Psoas muscle (tissue), 8 donors: Measurements from ENCODE around the gene UBA52. TPM values are rescaled to one million over a fixed set of nuclear protein-coding genes. Genes with fewer than 3 reads are reported as not detected.

ENCODE experiments used
- ATAC-seq, 4 donors: fragments of 200-7000 bp; cut with Tn5 transposase; one replicate each; pipeline ENCODE4 v1.9.1; 2020; ENCODE audit warnings: moderate library complexity in 3 of 4, mild to moderate bottlenecking in 2 of 4
- DNase-seq, 2 donors: peaks; one replicate each; pipeline ENCODE4 v3.0.0-alpha.2; 2020
- H3K27ac ChIP-seq: fragments of 200-600 bp; one replicate; pipeline ENCODE4 v1.8.0; 2022
- H3K27me3 ChIP-seq, 3 donors: fragments of 200-600 bp in 1 of 3; one replicate each; pipeline versions ENCODE4 v1.6.1 to v1.8.0; 2013 to 2022; ENCODE audit warnings: low read length in 2 of 3, mild to moderate bottlenecking in 2 of 3, moderate library complexity in 1 of 3; ENCODE audit not compliant: insufficient read depth in 3 of 3
- H3K36me3 ChIP-seq, 2 donors: fragments of 200-600 bp in 1 of 2; one replicate each; pipeline versions ENCODE4 v1.6.1 to v1.8.0; 2013 to 2022; ENCODE audit warnings: low read depth in 1 of 2, mild to moderate bottlenecking in 1 of 2, moderate library complexity in 1 of 2; ENCODE audit not compliant: insufficient read depth in 1 of 2
- H3K4me1 ChIP-seq: fragments of 200-600 bp; one replicate; pipeline ENCODE4 v1.8.0; 2022
- H3K4me3 ChIP-seq: fragments of 200-600 bp; one replicate; pipeline ENCODE4 v1.8.0; 2022; ENCODE audit warnings: mild to moderate bottlenecking
- H3K9me3 ChIP-seq: fragments of 200-600 bp; one replicate; pipeline ENCODE4 v1.8.0; 2022
- WGBS, 3 donors: extraction: QIAGEN DNeasy Blood & Tissue Kit; methylation state at CpG; one replicate each; pipeline versions ENCODE4 v1.1.6 to v1.1.7; 2013; 5-methylcytosine and 5-hydroxymethylcytosine counted together
- intact Hi-C, 2 donors: fragments of 100-400 bp; cut with DNase I; formaldehyde crosslinking; loops; one replicate each; pipeline versions ENCODE4 v1.11.0 to v1.14.2; 2022
- polyA plus RNA-seq, 3 donors: library from polyadenylated mRNA; stranded (reverse); fragments of 200-250 nt; gene quantifications; one replicate each; pipeline ENCODE4 v1.2.3, GENCODE V29; 2013
- total RNA-seq, 4 donors: library from RNA; stranded (reverse); fragmentation: NEBNext Ultra II Directional in 2 of 4; extraction: Animal tissue kit (Norgen Biotek cat#: 25700) in 2 of 4; gene quantifications; one replicate each; pipeline versions ENCODE4 v1.2.1 to v1.2.4, GENCODE V29; 2021 to 2023
- TF ChIP-seq, protein P1 (sequence below): fragments of 200-600 bp; IDR thresholded peaks from one replicate; pipeline ENCODE4 v1.8.0; 2022; ENCODE audit warnings: antibody characterized with exemption
- donor health status: healthy with polysubstance abuse.
- donor health status: DM: no; HTN: no; CAD: no; lungs with moderate emphysema.
- donor health status: Bipolar disorder and iron deficiency.
- donor health status: healthy.
- donor health status: DM: yes; HTN: yes; CAD: no.
- donor health status: DM: no; HTN: no; CAD: no.
- donor health status: DM: no; HTN: no; CAD: no.
- donor health status: DM: yes; HTN: yes; CAD: no.

Gene UBA52
- total and polyA plus RNA-seq, 7 donors, result 877 to 1,553 (median 1,005) TPM

DNA sequence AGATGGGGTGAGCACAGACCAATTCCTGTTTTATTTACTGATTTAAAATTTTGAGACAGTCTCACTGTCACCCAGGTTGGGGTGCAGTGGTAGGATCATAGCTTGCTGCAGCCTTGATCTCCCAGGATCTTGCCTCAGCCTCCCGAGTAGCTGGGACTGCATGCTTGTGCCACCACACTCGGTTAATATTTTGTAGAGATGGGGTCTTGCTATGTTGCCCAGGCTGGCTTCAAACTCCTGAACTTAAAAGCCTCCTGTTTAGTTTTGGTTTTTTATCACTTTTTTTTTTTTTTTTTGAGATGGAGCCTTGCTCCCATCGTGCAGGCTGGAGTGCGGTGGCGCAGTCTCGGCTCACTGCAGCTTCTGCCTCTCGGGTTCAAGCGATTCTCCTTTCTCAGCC, 4.7 kb downstream of the UBA52 start:
- no peaks in the 10 kb centered on the region for H3K27me3 ChIP-seq
- DNase-seq, result no peak
- H3K4me3 ChIP-seq, result no peak overlapping the region
- no peaks in the 10 kb centered on the region for H3K9me3 ChIP-seq
- peaks cover 13% of the 10 kb centered on the region for H3K4me1 ChIP-seq
- ATAC-seq, result no peak
- WGBS, 3 donors, result 83 to 95% (median 89%) methylated on average over 8 of the region's 8 CpGs
- peaks cover 4 to 57% of the 10 kb centered on the region in 2 donors for H3K36me3 ChIP-seq
- TF ChIP-seq, protein P1, sequence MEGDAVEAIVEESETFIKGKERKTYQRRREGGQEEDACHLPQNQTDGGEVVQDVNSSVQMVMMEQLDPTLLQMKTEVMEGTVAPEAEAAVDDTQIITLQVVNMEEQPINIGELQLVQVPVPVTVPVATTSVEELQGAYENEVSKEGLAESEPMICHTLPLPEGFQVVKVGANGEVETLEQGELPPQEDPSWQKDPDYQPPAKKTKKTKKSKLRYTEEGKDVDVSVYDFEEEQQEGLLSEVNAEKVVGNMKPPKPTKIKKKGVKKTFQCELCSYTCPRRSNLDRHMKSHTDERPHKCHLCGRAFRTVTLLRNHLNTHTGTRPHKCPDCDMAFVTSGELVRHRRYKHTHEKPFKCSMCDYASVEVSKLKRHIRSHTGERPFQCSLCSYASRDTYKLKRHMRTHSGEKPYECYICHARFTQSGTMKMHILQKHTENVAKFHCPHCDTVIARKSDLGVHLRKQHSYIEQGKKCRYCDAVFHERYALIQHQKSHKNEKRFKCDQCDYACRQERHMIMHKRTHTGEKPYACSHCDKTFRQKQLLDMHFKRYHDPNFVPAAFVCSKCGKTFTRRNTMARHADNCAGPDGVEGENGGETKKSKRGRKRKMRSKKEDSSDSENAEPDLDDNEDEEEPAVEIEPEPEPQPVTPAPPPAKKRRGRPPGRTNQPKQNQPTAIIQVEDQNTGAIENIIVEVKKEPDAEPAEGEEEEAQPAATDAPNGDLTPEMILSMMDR, result no peak
- intact Hi-C loops, result no loop called here
- no peak overlapping the region for H3K27ac ChIP-seq

DNA sequence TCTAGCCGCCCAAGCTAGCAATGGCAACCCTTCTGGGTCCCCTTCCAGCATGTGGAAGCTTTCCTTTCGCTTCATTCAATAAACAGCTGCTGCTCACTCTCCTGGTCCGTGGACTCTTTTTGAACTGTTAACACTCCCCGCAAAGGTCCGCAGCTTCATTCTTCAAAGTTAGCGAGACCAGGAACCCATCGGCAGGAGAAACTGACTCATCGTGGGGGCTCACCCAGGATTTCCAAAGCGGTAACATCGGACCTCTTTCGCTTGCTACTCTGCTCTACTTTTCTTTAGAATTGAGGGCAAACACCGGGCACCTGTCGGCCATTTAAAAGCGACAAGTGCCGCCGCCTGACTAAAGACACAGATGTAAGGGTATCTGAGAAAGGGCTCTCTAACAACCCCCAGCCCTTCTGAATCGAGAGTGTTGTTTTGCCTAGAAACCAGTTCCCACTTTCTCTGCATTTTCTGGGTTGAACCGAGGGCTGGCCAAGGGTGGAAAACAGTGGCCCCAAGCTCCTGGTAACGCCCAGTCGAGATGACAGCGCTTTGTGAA, 5.8 kb downstream of the UBA52 start:
- Histone ChIP-seq H3K36me3 (peaks cover 4 to 57% of the 10 kb centered on the region in 2 donors), H3K4me3 (no peak overlapping the region), H3K27me3 (no peaks in the 10 kb centered on the region), H3K9me3 (no peaks in the 10 kb centered on the region), H3K4me1 (peaks cover 13% of the 10 kb centered on the region), H3K27ac (no peak overlapping the region)
- WGBS, 3 donors, result 81 to 89% (median 82%) methylated on average over 21 of the region's 21 CpGs
- DNase-seq (no peak), ATAC-seq (no peak)
- TF ChIP-seq, protein P1, result no peak
- intact Hi-C loops, result no loop called here

DNA sequence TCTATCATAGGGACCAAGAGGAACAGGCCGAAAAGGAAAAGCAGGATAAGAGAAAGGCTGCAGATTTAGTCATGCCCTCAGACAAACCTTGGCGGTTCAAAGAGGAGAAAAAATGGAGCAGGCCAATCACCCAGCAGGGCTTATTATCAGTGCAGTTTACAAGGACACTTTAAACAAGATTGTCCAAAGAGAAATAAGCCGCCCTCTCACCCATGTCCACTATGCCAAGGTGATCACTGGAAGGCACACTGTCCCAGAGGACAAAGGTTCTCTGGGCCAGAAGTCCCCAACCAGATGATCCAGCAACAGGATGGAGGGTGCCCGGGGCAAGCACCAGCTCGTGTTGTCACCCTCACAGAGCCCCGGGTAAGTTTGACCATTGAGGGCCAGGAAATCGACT, 8.7 kb downstream of the UBA52 start:
- ATAC-seq, result no peak
- Histone ChIP-seq H3K27ac (no peak overlapping the region), H3K27me3 (no peaks in the 10 kb centered on the region), H3K4me3 (no peak overlapping the region), H3K4me1 (no peaks in the 10 kb centered on the region), H3K9me3 (no peaks in the 10 kb centered on the region), H3K36me3 (peaks cover under 1 to 33% of the 10 kb centered on the region in 2 donors)
- 67 to 72% (median 69%) methylated on average over 7 of the region's 7 CpGs for WGBS, 3 donors
- intact Hi-C loops, result no loop called here
- TF ChIP-seq, protein P1, result no peak
- no peak for DNase-seq

DNA sequence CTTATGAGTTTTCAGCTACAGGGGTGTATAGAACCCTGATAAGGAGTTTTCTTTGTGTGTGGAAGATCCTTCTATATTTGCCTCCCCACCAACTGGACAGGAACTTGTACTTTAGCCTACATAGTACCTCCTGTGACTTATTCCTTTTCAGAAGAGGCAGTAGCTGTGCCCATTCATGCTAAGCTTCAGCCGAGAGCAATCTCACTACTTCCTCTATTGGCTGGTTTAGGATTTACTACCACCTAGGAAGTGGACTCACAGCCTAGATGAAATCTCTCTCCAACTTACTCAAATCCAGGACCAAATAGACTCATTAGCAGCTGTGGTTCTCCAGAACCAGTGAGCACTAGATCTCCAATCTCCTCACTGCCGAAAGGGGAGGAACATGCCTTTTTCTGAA, 14.6 kb downstream of the UBA52 start:
- 65 to 82% (median 73%) methylated on average over 2 of the region's 2 CpGs for WGBS, 3 donors
- DNase-seq (no peak), ATAC-seq (no peak)
- Histone ChIP-seq H3K36me3 (peaks cover 4 to 7% of the 10 kb centered on the region in 2 donors), H3K9me3 (no peaks in the 10 kb centered on the region), H3K4me3 (no peak overlapping the region), H3K4me1 (peaks cover 5% of the 10 kb centered on the region), H3K27me3 (no peaks in the 10 kb centered on the region), H3K27ac (no peak overlapping the region)
- TF ChIP-seq, protein P1, result no peak
- intact Hi-C loops, result no loop called here

DNA sequence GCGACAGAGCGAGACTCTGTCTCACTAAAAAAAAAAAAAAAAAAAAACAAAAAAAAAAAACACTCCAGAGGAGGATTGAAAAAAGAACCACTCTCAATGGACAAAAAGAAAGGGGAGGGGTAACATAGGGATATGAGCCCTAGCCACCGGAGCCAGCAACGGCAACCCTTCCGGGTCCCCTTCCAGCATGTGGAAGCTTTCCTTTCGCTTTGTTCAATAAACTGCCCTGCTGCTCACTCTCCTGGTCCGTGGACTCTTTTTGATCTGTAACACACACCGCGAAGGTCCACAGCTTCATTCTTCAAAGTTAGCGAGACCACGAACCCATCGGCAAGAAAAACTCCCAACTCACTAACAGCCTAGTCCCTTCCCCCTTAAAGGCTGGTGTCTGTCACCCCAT, 15.9 kb downstream of the UBA52 start:
- H3K36me3 ChIP-seq, result peaks cover 4 to 16% of the 10 kb centered on the region in 2 donors
- peaks cover 5% of the 10 kb centered on the region for H3K4me1 ChIP-seq
- ATAC-seq, result no peak
- TF ChIP-seq, protein P1, result no peak
- WGBS, 3 donors, result 91 to 92% (median 92%) methylated on average over 12 of the region's 12 CpGs
- intact Hi-C loops, result no loop called here
- H3K27me3 ChIP-seq, result no peaks in the 10 kb centered on the region
- DNase-seq, result no peak
- H3K4me3 ChIP-seq, result no peak overlapping the region
- H3K27ac ChIP-seq, result peak overlapping the region; percentile 87
- H3K9me3 ChIP-seq, result no peaks in the 10 kb centered on the region
